ENCODE results near the gene SLC13A3.

SLC13A3 gene

DNA sequence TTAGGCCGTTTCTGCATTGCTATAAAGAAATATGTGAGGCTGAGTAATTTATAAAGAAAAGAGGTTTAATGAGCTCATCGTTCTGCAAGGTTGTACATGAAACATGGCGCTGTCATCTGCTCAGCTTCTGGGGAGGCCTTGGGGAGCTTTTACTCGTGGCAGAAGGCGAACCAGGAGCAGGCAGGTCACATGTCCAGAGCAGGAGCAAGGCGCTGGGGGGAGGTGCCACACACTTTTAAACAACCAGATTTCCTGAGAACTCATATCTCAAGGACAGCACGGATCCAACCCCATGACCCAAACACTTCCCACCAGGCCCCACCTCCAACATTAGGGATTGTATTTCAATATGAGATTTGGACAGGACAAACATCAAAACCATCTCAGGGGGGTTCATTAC lies 6.4 kb upstream of the SLC13A3 start:
- no peaks in the 10 kb centered on the region for H3K9me2 ChIP-seq (replicated peaks; ENCODE audit: insufficient read depth, low read length)
- H4K20me1 ChIP-seq (ENCODE audit: low read depth, low read length): no peaks in the 10 kb centered on the region
- no peaks in the 10 kb centered on the region for H3K36me3 ChIP-seq (ENCODE audit: low read length)
- 0 out of 2 replicates have a peak, but pooled peaks cover 3% of the 10 kb centered on the region for H3K9me3 ChIP-seq (ENCODE audit: insufficient read depth, low read length)
- H3K9ac ChIP-seq (ENCODE audit: low read length): no peak overlapping the region
- H3K79me2 ChIP-seq (ENCODE audit: insufficient read depth, low read length): no peaks in the 10 kb centered on the region
- H2AFZ ChIP-seq (ENCODE audit: low read depth, low read length, severe bottlenecking): no peak overlapping the region
- H3K4me2 ChIP-seq (ENCODE audit: low read depth, low read length, poor library complexity, severe bottlenecking): no peak overlapping the region
- no peaks in the 10 kb centered on the region for H3K27me3 ChIP-seq (ENCODE audit: low read length)
- no peak overlapping the region for H3K27ac ChIP-seq (ENCODE audit: low read depth, low read length)
- H3K4me3 ChIP-seq (ENCODE audit: insufficient read depth, low read length, poor library complexity, severe bottlenecking): no peak overlapping the region
- no peak for TF ChIP-seq EZH2phosphoT487 (conservative IDR thresholded peaks at IDR 0.05; ENCODE audit: low read length)
- TF ChIP-seq, protein P1, sequence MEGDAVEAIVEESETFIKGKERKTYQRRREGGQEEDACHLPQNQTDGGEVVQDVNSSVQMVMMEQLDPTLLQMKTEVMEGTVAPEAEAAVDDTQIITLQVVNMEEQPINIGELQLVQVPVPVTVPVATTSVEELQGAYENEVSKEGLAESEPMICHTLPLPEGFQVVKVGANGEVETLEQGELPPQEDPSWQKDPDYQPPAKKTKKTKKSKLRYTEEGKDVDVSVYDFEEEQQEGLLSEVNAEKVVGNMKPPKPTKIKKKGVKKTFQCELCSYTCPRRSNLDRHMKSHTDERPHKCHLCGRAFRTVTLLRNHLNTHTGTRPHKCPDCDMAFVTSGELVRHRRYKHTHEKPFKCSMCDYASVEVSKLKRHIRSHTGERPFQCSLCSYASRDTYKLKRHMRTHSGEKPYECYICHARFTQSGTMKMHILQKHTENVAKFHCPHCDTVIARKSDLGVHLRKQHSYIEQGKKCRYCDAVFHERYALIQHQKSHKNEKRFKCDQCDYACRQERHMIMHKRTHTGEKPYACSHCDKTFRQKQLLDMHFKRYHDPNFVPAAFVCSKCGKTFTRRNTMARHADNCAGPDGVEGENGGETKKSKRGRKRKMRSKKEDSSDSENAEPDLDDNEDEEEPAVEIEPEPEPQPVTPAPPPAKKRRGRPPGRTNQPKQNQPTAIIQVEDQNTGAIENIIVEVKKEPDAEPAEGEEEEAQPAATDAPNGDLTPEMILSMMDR (IDR thresholded peaks at IDR 0.05; ENCODE audit: insufficient read depth, low read length, poor library complexity, severe bottlenecking): no peak
- no peaks in the 10 kb centered on the region for H3F3A ChIP-seq (ENCODE audit: insufficient read depth)

DNA sequence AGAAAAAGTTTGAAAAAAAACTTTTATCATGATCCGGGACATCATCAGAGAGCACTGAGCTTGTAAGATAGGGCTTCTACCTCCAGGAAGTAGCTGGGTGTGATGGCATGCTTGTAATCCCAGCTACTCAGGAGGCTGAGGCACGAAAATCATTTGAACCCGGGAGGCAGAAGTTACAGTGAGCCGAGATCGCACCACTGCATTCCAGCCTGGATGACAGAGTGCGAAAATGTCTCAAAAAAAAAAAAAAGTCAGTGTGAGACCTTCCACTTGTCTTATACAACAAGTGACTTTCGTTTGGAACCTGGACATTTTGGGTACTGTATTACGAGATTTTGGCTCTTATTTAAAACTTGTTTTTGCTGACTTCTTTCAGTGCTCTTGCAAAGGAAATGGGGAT lies 5.9 kb upstream of the SLC13A3 start:
- Histone ChIP-seq H3K27me3 (ENCODE audit: low read length) (no peaks in the 10 kb centered on the region), H3K9me2 (replicated peaks; ENCODE audit: insufficient read depth, low read length) (no peaks in the 10 kb centered on the region), H4K20me1 (ENCODE audit: low read depth, low read length) (no peaks in the 10 kb centered on the region), H3K27ac (ENCODE audit: low read depth, low read length) (no peak overlapping the region), H3F3A (ENCODE audit: insufficient read depth) (no peaks in the 10 kb centered on the region), H3K4me3 (ENCODE audit: insufficient read depth, low read length, poor library complexity, severe bottlenecking) (no peak overlapping the region), H3K9ac (ENCODE audit: low read length) (no peak overlapping the region), H3K36me3 (ENCODE audit: low read length) (no peaks in the 10 kb centered on the region), H3K79me2 (ENCODE audit: insufficient read depth, low read length) (no peaks in the 10 kb centered on the region), H2AFZ (ENCODE audit: low read depth, low read length, severe bottlenecking) (no peak overlapping the region), H3K4me2 (ENCODE audit: low read depth, low read length, poor library complexity, severe bottlenecking) (no peak overlapping the region), H3K9me3 (ENCODE audit: insufficient read depth, low read length) (0 out of 2 replicates have a peak, but pooled peaks cover 3% of the 10 kb centered on the region)
- TF ChIP-seq EZH2phosphoT487 (conservative IDR thresholded peaks at IDR 0.05; ENCODE audit: low read length): no peak
- TF ChIP-seq, protein P1 (IDR thresholded peaks at IDR 0.05; ENCODE audit: insufficient read depth, low read length, poor library complexity, severe bottlenecking): no peak

DNA sequence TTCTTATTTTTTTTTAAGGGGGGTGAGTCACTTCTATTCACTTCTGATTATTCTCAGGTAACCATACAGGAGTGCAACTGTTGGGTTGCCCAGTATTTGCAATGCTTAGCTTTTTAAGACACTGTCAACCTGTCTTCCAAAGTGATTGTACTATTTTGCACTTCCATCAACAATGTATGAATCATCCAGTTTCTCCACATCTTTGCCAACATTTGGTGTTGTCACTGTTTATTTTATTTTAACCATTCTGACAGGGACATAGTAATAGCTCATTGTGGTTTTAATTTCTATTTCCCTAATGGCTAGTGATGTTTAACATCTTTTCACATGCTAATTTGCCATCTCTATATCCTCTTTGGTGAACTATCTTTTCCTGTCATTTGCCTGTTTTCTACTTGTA lies 1.4 kb upstream of the SLC13A3 start:
- Histone ChIP-seq H3K9ac (ENCODE audit: low read length) (no peak overlapping the region), H3K4me2 (ENCODE audit: low read depth, low read length, poor library complexity, severe bottlenecking) (no peak overlapping the region), H4K20me1 (ENCODE audit: low read depth, low read length) (no peaks in the 10 kb centered on the region), H3K36me3 (ENCODE audit: low read length) (no peaks in the 10 kb centered on the region), H3K9me3 (ENCODE audit: insufficient read depth, low read length) (0 out of 2 replicates have a peak, but pooled peaks cover 3% of the 10 kb centered on the region), H3K27ac (ENCODE audit: low read depth, low read length) (no peak overlapping the region), H3K4me3 (ENCODE audit: insufficient read depth, low read length, poor library complexity, severe bottlenecking) (no peak overlapping the region), H3K9me2 (replicated peaks; ENCODE audit: insufficient read depth, low read length) (no peaks in the 10 kb centered on the region), H3K27me3 (ENCODE audit: low read length) (no peaks in the 10 kb centered on the region), H2AFZ (ENCODE audit: low read depth, low read length, severe bottlenecking) (no peak overlapping the region), H3F3A (ENCODE audit: insufficient read depth) (no peaks in the 10 kb centered on the region), H3K79me2 (ENCODE audit: insufficient read depth, low read length) (no peaks in the 10 kb centered on the region)
- TF ChIP-seq, protein P1 (IDR thresholded peaks at IDR 0.05; ENCODE audit: insufficient read depth, low read length, poor library complexity, severe bottlenecking): no peak
- no peak for TF ChIP-seq EZH2phosphoT487 (conservative IDR thresholded peaks at IDR 0.05; ENCODE audit: low read length)
